HEK293 (cell line): ENCODE data around the gene DGCR8.

Source experiments
- CTCF ChIP-seq: fragments of 450-650 bp; formaldehyde crosslinking; IDR thresholded peaks from 2 replicates; pipeline ENCODE4 v1.5.1; 2016; ENCODE audit warnings: missing biosample characterization, missing genetic modification characterization
- HOXC10 ChIP-seq: sonication (generic); formaldehyde crosslinking; IDR thresholded peaks from 2 replicates; pipeline ENCODE4 v1.8.1; 2023; ENCODE audit warnings: mild to moderate bottlenecking, missing genetic modification reagents
- PRDM10 ChIP-seq: fragments of 450-650 bp; formaldehyde crosslinking; IDR thresholded peaks from 2 replicates; pipeline ENCODE4 v1.5.1; 2016; ENCODE audit warnings: missing biosample characterization, missing genetic modification characterization
- ZNF18 ChIP-seq: fragments of 450-650 bp; formaldehyde crosslinking; IDR thresholded peaks from 2 replicates; pipeline ENCODE4 v1.5.1; 2016; ENCODE audit warnings: missing biosample characterization, missing genetic modification characterization
- ZNF544 ChIP-seq: fragments of 450-650 bp; formaldehyde crosslinking; IDR thresholded peaks from 2 replicates; pipeline ENCODE4 v1.5.0; 2017; ENCODE audit warnings: missing biosample characterization, missing genetic modification characterization

GRCh38 chr22:20032407-20032991 is 47.5 kb upstream of the DGCR8 start:
- TF ChIP-seq ZNF18 (tag by site-specific recombination) (no peak), ZNF544 (tag by site-specific recombination) (no peak), PRDM10 (tag by site-specific recombination) (no peak), CTCF (tag by site-specific recombination) (no peak), HOXC10 (no peak)
